Measurements from ENCODE around the gene NEK8. TPM values are rescaled to one million over a fixed set of nuclear protein-coding genes. Genes with fewer than 3 reads are reported as not detected.
A peak's percentile ranks its signal among the peaks of the same experiment; 100 is the strongest.

NEK8 gene
- total RNA-seq, 1 experiment from 2014 or later, result 13.8 TPM

DNA sequence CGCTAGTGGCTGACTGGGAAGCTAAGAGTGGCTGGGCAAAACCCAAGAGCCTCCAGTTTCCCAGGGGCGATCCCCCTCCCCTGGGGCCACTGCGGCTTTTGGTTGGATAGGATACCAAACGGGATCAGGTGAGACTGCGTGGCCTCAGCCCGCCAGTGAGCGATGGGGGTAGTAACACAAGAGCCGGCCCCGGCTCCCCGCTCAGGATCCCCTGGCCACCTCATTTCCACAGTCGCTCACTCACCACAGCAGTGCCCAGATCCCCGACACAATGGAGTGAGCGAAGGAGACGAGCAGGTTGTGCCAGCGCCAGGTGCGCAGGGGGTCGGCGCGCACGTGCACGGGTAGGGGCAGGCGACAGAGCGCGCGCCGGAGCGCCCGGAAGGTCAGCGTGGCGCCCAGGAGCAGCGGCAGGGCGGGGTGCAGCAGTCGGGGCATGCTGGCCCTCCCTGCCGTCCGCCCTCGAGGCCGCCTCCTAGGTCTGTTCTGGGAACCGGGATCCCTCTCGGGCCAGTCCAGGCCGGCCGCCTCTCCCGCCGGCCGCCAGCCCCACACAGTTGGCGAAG, 2.8 kb upstream of the NEK8 start:
- H3K27ac ChIP-seq (ENCODE audit: low read length), result peak overlapping the region; percentile 73
- no peaks in the 10 kb centered on the region for H3K27me3 ChIP-seq (ENCODE audit: low read length)

DNA sequence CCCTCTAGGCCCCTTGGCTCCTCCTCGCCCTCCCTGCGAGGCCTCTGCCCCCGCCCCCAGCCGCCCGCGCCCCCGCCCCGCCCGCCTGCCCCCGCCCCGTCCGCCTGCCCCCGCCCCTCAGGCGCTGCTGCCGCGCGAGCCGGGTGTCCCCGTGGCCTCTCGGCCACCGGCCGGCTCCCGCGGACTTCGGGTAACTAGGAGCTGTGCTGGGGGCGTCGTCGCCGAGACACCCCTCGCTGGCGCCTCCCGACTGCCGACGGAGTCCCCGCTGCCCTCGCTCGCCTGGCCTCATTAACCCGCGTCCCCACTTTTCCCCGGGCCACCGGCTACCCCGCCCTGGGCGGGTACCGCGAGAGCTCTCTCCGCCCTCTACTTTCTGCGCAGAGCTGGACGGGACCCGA, 2.4 kb upstream of the NEK8 start, which contains the start of gene TLCD1:
Gene TLCD1, minus strand, starts transcription at position 8 of the 401 bp plus-strand sequence. CDS start 136 bp downstream, outside the sequence.
- Histone ChIP-seq H3K27me3 (ENCODE audit: low read length) (no peaks in the 10 kb centered on the region), H3K4me2 (ENCODE audit: low read depth, low read length, poor library complexity, severe bottlenecking) (peak within 1 kb of the TSS; percentile 94), H3K4me1 (ENCODE audit: low read length) (peaks cover 65% of the 10 kb centered on the region), H3K36me3 (ENCODE audit: insufficient read depth, low read length) (peaks cover 26% of the 10 kb centered on the region), H4K20me1 (ENCODE audit: insufficient read depth, low read depth, low read length) (peaks cover 21% of the 10 kb centered on the region; the same call in 1 of the 2 replicates), H3K27ac (ENCODE audit: low read length) (peak within 1 kb of the TSS; percentile 85), H3K9me2 (replicated peaks; ENCODE audit: insufficient read depth, low read length) (no peaks in the 10 kb centered on the region), H2AFZ (ENCODE audit: low read length) (peak within 1 kb of the TSS; percentile 95; the same call in 1 of the 2 replicates), H3K9ac (ENCODE audit: low read length) (peak within 1 kb of the TSS; percentile 77), H3K79me2 (ENCODE audit: low read length) (peaks cover 14% of the 10 kb centered on the region), H3K4me3 (ENCODE audit: low read length) (peak within 1 kb of the TSS; percentile 81), H3K9me3 (ENCODE audit: low read length) (no peaks in the 10 kb centered on the region)
- DNase-seq, result peak; percentile 94

More for the DNA sequence above, 2.8 kb upstream of the NEK8 start:
- Histone ChIP-seq H3K9me3 (ENCODE audit: low read length) (no peaks in the 10 kb centered on the region), H2AFZ (ENCODE audit: low read length) (no peak overlapping the region), H3K9ac (ENCODE audit: low read length) (peak overlapping the region; percentile 77), H3K4me2 (ENCODE audit: low read depth, low read length, poor library complexity, severe bottlenecking) (peak overlapping the region; percentile 70), H4K20me1 (ENCODE audit: insufficient read depth, low read depth, low read length) (peaks cover 26% of the 10 kb centered on the region; the same call in 1 of the 2 replicates), H3K9me2 (replicated peaks; ENCODE audit: insufficient read depth, low read length) (no peaks in the 10 kb centered on the region), H3K79me2 (ENCODE audit: low read length) (peaks cover 19% of the 10 kb centered on the region), H3K4me3 (ENCODE audit: low read length) (peak overlapping the region; percentile 65), H3K4me1 (ENCODE audit: low read length) (peaks cover 66% of the 10 kb centered on the region), H3K36me3 (ENCODE audit: insufficient read depth, low read length) (peaks cover 31% of the 10 kb centered on the region)
- peak; percentile 92 for DNase-seq

- peak; percentile 97 for DNase-seq
- Histone ChIP-seq H2AFZ (ENCODE audit: low read length) (peak overlapping the region; percentile 95; the same call in 1 of the 2 replicates), H3K4me2 (ENCODE audit: low read depth, low read length, poor library complexity, severe bottlenecking) (peak overlapping the region; percentile 94), H3K27me3 (ENCODE audit: low read length) (no peaks in the 10 kb centered on the region), H3K9me3 (ENCODE audit: low read length) (no peaks in the 10 kb centered on the region), H4K20me1 (ENCODE audit: insufficient read depth, low read depth, low read length) (peaks cover 15% of the 10 kb centered on the region; the same call in 1 of the 2 replicates), H3K36me3 (ENCODE audit: insufficient read depth, low read length) (peaks cover 20% of the 10 kb centered on the region), H3K4me3 (ENCODE audit: low read length) (peak overlapping the region; percentile 81), H3K4me1 (ENCODE audit: low read length) (peaks cover 59% of the 10 kb centered on the region), H3K79me2 (ENCODE audit: low read length) (peaks cover 8% of the 10 kb centered on the region), H3K9me2 (replicated peaks; ENCODE audit: insufficient read depth, low read length) (no peaks in the 10 kb centered on the region), H3K9ac (ENCODE audit: low read length) (peak overlapping the region; percentile 77), H3K27ac (ENCODE audit: low read length) (peak overlapping the region; percentile 85)
Measured at GRCh38 chr17:28726627-28727491, 1.7 kb upstream of the NEK8 start.

GRCh38 chr17:28729950-28730330, 1.4 kb downstream of the NEK8 start:
- no peak overlapping the region for H3K4me3 ChIP-seq (ENCODE audit: low read length)
- no peak overlapping the region for H3K4me2 ChIP-seq (ENCODE audit: low read depth, low read length, poor library complexity, severe bottlenecking)
- H3K4me1 ChIP-seq (ENCODE audit: low read length), result peaks cover 30% of the 10 kb centered on the region
- no peak overlapping the region for H3K9ac ChIP-seq (ENCODE audit: low read length)
- H4K20me1 ChIP-seq (ENCODE audit: insufficient read depth, low read depth, low read length), result no peaks in the 10 kb centered on the region
- H3K36me3 ChIP-seq (ENCODE audit: insufficient read depth, low read length), result no peaks in the 10 kb centered on the region
- H3K79me2 ChIP-seq (ENCODE audit: low read length), result no peaks in the 10 kb centered on the region
- H2AFZ ChIP-seq (ENCODE audit: low read length), result no peak overlapping the region
- H3K9me2 ChIP-seq (replicated peaks; ENCODE audit: insufficient read depth, low read length), result no peaks in the 10 kb centered on the region
- no peaks in the 10 kb centered on the region for H3K27me3 ChIP-seq (ENCODE audit: low read length)
- H3K9me3 ChIP-seq (ENCODE audit: low read length), result no peaks in the 10 kb centered on the region
- H3K27ac ChIP-seq (ENCODE audit: low read length), result no peak overlapping the region
- DNase-seq, result no peak

DNA sequence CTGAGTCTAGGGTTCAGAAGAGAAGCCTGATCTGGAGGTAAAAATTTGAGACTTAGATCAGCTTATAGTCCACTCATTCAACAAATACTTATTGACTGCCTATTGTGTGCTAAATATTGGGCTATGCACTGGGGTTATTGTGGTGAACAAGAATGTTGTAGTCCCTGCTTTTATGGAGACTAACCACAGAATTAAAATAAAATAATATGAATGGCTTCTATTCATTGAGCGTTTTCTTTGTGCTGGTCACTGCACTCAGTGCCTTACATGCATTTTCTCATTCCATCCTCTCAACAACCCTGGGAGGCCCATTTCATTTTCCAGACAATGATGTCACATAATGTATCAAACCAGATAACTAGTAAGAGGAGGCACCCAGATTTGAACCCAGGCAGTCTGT, 4.8 kb downstream of the NEK8 start:
- H4K20me1 ChIP-seq (ENCODE audit: insufficient read depth, low read depth, low read length), result no peaks in the 10 kb centered on the region
- no peaks in the 10 kb centered on the region for H3K9me2 ChIP-seq (replicated peaks; ENCODE audit: insufficient read depth, low read length)
- DNase-seq, result no peak
- H3K4me1 ChIP-seq (ENCODE audit: low read length), result peaks cover 19% of the 10 kb centered on the region
- H3K36me3 ChIP-seq (ENCODE audit: insufficient read depth, low read length), result no peaks in the 10 kb centered on the region
- H3K4me2 ChIP-seq (ENCODE audit: low read depth, low read length, poor library complexity, severe bottlenecking), result no peak overlapping the region
- no peaks in the 10 kb centered on the region for H3K27me3 ChIP-seq (ENCODE audit: low read length)
- no peak overlapping the region for H3K4me3 ChIP-seq (ENCODE audit: low read length)
- no peaks in the 10 kb centered on the region for H3K9me3 ChIP-seq (ENCODE audit: low read length)
- no peaks in the 10 kb centered on the region for H3K79me2 ChIP-seq (ENCODE audit: low read length)
- no peak overlapping the region for H2AFZ ChIP-seq (ENCODE audit: low read length)
- H3K9ac ChIP-seq (ENCODE audit: low read length), result no peak overlapping the region
- no peak overlapping the region for H3K27ac ChIP-seq (ENCODE audit: low read length)

DNA sequence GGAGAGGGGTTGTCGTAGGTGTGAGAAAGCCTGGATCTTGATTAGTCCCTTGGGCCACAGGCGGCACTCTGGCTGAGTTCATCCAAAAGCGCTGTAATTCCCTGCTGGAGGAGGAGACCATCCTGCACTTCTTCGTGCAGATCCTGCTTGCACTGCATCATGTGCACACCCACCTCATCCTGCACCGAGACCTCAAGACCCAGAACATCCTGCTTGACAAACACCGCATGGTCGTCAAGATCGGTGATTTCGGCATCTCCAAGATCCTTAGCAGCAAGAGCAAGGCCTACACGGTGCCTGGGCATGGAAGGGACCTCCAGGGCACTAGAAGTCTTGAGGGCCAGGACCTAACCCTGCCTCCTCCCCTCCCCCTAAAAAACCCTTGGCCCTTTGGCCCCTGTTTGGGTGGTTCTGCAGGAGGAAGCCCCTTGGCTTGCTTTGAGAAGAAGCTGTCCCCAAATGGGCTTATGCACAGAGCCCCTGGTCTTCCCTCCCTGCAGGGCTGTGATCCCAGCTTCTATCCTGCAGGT, 6.2 kb downstream of the NEK8 start:
- Histone ChIP-seq H4K20me1 (ENCODE audit: insufficient read depth, low read depth, low read length) (no peaks in the 10 kb centered on the region), H3K27ac (ENCODE audit: low read length) (no peak overlapping the region), H3K9ac (ENCODE audit: low read length) (no peak overlapping the region), H3K9me3 (ENCODE audit: low read length) (no peaks in the 10 kb centered on the region), H3K79me2 (ENCODE audit: low read length) (no peaks in the 10 kb centered on the region), H3K36me3 (ENCODE audit: insufficient read depth, low read length) (no peaks in the 10 kb centered on the region), H2AFZ (ENCODE audit: low read length) (no peak overlapping the region), H3K4me1 (ENCODE audit: low read length) (peaks cover 21% of the 10 kb centered on the region), H3K4me2 (ENCODE audit: low read depth, low read length, poor library complexity, severe bottlenecking) (no peak overlapping the region), H3K4me3 (ENCODE audit: low read length) (no peak overlapping the region), H3K9me2 (replicated peaks; ENCODE audit: insufficient read depth, low read length) (no peaks in the 10 kb centered on the region), H3K27me3 (ENCODE audit: low read length) (no peaks in the 10 kb centered on the region)
- no peak for DNase-seq

- H3K4me3 ChIP-seq (ENCODE audit: low read length), result no peak overlapping the region
- no peak for DNase-seq
- no peaks in the 10 kb centered on the region for H3K9me3 ChIP-seq (ENCODE audit: low read length)
- H3K4me1 ChIP-seq (ENCODE audit: low read length), result peaks cover 22% of the 10 kb centered on the region
- no peaks in the 10 kb centered on the region for H3K27me3 ChIP-seq (ENCODE audit: low read length)
- H3K79me2 ChIP-seq (ENCODE audit: low read length), result no peaks in the 10 kb centered on the region
- no peaks in the 10 kb centered on the region for H4K20me1 ChIP-seq (ENCODE audit: insufficient read depth, low read depth, low read length)
- H3K27ac ChIP-seq (ENCODE audit: low read length), result no peak overlapping the region
- no peak overlapping the region for H3K9ac ChIP-seq (ENCODE audit: low read length)
- no peaks in the 10 kb centered on the region for H3K36me3 ChIP-seq (ENCODE audit: insufficient read depth, low read length)
- no peak overlapping the region for H3K4me2 ChIP-seq (ENCODE audit: low read depth, low read length, poor library complexity, severe bottlenecking)
- H2AFZ ChIP-seq (ENCODE audit: low read length), result no peak overlapping the region
- no peaks in the 10 kb centered on the region for H3K9me2 ChIP-seq (replicated peaks; ENCODE audit: insufficient read depth, low read length)
Measured at GRCh38 chr17:28735242-28735722, 6.7 kb downstream of the NEK8 start.

Measured in Karpas-422 (cell line).